ENCODE measurements around the gene PCK1. TPM values are rescaled to one million over a fixed set of nuclear protein-coding genes. Genes with fewer than 3 reads are reported as not detected.

Gene PCK1
- total and polyA plus RNA-seq, 2 of the 8 experiments (the other 6 are each of a cell fraction or from before 2014, with no cell fraction given) = not detected

DNA sequence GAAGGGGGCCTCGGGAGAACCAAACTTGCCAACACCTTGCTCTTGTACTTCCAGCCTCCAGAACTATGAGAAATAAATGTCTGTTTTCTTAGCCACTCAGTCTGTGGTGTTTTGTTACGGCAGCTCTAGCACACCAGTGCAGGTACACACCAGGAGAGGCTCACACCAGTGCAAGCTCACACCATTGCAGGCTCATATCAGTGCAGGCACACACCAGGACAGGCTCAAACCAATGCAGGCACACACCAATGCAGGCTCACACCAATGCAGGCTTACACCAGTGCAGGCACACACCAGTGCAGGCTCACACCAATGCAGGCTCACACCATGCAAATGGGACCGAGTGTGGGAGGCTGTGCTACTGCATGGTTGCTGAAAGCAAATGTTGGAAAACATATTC lies 31.1 kb upstream of the PCK1 start (continued):
- no peak for TF ChIP-seq HDAC2 (IDR thresholded peaks at IDR 0.05; ENCODE audit: borderline replicate concordance in 1 of 2, low read depth in 2 of 2, low read length in 2 of 2)
- no peak for TF ChIP-seq BCL11A (IDR thresholded peaks at IDR 0.05; ENCODE audit: low read depth in 2 of 2, low read length in 2 of 2)
- TF ChIP-seq CHD2 (IDR thresholded peaks at IDR 0.05; ENCODE audit: low read length) = no peak
- TF ChIP-seq YY1 (IDR thresholded peaks at IDR 0.05; ENCODE audit: low read depth, low read length) = no peak
- no peak for TF ChIP-seq CTBP2 (IDR thresholded peaks at IDR 0.05; ENCODE audit: borderline replicate concordance, insufficient read depth, insufficient read length, low read length)

Data from H1 (cell line).